HepG2 (cell line): ENCODE results near the gene LPCAT4. TPM values are rescaled to one million over a fixed set of nuclear protein-coding genes. Genes with fewer than 3 reads are reported as not detected.

ENCODE experiments used
- AHDC1 ChIP-seq: sonication (generic); formaldehyde crosslinking; IDR thresholded peaks from 2 replicates; pipeline ENCODE4 v1.5.1; 2020; ENCODE audit warnings: mild to moderate bottlenecking, missing genetic modification reagents, borderline replicate concordance
- ISX ChIP-seq: sonication (generic); formaldehyde crosslinking; conservative IDR thresholded peaks from 2 replicates; pipeline ENCODE4 v1.5.0; 2020; ENCODE audit warnings: missing genetic modification reagents
- KDM2A ChIP-seq: sonication (generic); formaldehyde crosslinking; IDR thresholded peaks from 2 replicates; pipeline ENCODE4 v1.4.0; 2020; ENCODE audit warnings: low read depth, missing genetic modification reagents, borderline replicate concordance
- SOX5 ChIP-seq: IDR thresholded peaks from 2 replicates; pipeline ENCODE4 v1.6.1; 2016; ENCODE audit warnings: borderline replicate concordance
- SOX6 ChIP-seq, 2 experiments: fragments of 450-650 bp in 1 of 2; sonication (generic) in 1 of 2; formaldehyde crosslinking in 1 of 2; IDR thresholded peaks; 2 replicates each; pipeline versions ENCODE4 v1.4.0 to v1.6.1; 2017 to 2020; ENCODE audit warnings: antibody characterized with exemption in 1 of 2, mild to moderate bottlenecking in 1 of 2, missing genetic modification reagents in 1 of 2
- TBX2 ChIP-seq: sonication (generic); formaldehyde crosslinking; IDR thresholded peaks from 2 replicates; pipeline ENCODE4 v1.5.0; 2020; ENCODE audit warnings: missing genetic modification reagents, mild to moderate bottlenecking, borderline replicate concordance
- UBTF ChIP-seq: sonication (generic); formaldehyde crosslinking; IDR thresholded peaks from 2 replicates; pipeline ENCODE4 v1.4.0; 2020; ENCODE audit warnings: mild to moderate bottlenecking, missing genetic modification reagents
- YEATS4 ChIP-seq: sonication (generic); formaldehyde crosslinking; IDR thresholded peaks from 2 replicates; pipeline ENCODE4 v1.4.0; 2020; ENCODE audit warnings: missing genetic modification reagents, borderline replicate concordance
- ZFP41 ChIP-seq: sonication (generic); formaldehyde crosslinking; IDR thresholded peaks from 2 replicates; pipeline ENCODE4 v1.4.0; 2020; ENCODE audit warnings: mild to moderate bottlenecking, missing genetic modification reagents, borderline replicate concordance
- ZNF20 ChIP-seq: sonication (generic); formaldehyde crosslinking; IDR thresholded peaks from 2 replicates; pipeline ENCODE4 v1.4.0; 2020; ENCODE audit warnings: mild to moderate bottlenecking, moderate library complexity, missing genetic modification reagents
- ZNF230 ChIP-seq: sonication (generic); formaldehyde crosslinking; IDR thresholded peaks from 2 replicates; pipeline ENCODE4 v1.4.0; 2020; ENCODE audit warnings: mild to moderate bottlenecking, missing genetic modification reagents
- ZNF432 ChIP-seq: sonication (generic); formaldehyde crosslinking; IDR thresholded peaks from 2 replicates; pipeline ENCODE4 v1.5.0; 2020; ENCODE audit warnings: missing genetic modification reagents, mild to moderate bottlenecking, borderline replicate concordance
- ZNF713 ChIP-seq: sonication (generic); formaldehyde crosslinking; IDR thresholded peaks from 2 replicates; pipeline ENCODE4 v1.4.0; 2020; ENCODE audit warnings: mild to moderate bottlenecking, missing genetic modification reagents
- ZNF775 ChIP-seq: sonication (generic); formaldehyde crosslinking; IDR thresholded peaks from 2 replicates; pipeline ENCODE4 v1.4.0; 2020; ENCODE audit warnings: missing genetic modification reagents, mild to moderate bottlenecking, moderate library complexity, borderline replicate concordance
- polyA plus RNA-seq, 8 experiments: library from polyadenylated mRNA; depleted of rRNA in 3 of 8; stranded (reverse) in 7 of 8; unstranded in 1 of 8; fragments of >200 nt; fragmentation: Illumina TruSeq in 4 of 8; extraction: Trizol in 4 of 8; gene quantifications; 2 replicates each; pipeline versions ENCODE4 v1.2.1 to v1.2.3, GENCODE V29; 2011 to 2016; ENCODE audit warnings: low read depth in 4 of 8, missing spikeins in 1 of 8, mixed read lengths in 1 of 8; ENCODE audit not compliant: insufficient read depth in 1 of 8
- total RNA-seq, 5 experiments: library from RNA; depleted of rRNA; stranded (reverse); fragments of >200 nt; fragmentation: Illumina TruSeq; extraction: Trizol; gene quantifications; 2 replicates each; pipeline ENCODE4 v1.2.3, GENCODE V29; 2016; ENCODE audit warnings: low read depth in 1 of 5
- TF ChIP-seq, protein P1 (sequence below): sonication (generic); formaldehyde crosslinking; IDR thresholded peaks from 2 replicates; pipeline ENCODE4 v1.8.1; 2022; ENCODE audit warnings: mild to moderate bottlenecking, missing genetic modification reagents
- TF ChIP-seq, protein P2 (sequence below): sonication (generic); formaldehyde crosslinking; IDR thresholded peaks from 2 replicates; pipeline ENCODE4 v1.4.0; 2020; ENCODE audit warnings: mild to moderate bottlenecking, missing genetic modification reagents

The LPCAT4 gene
- total and polyA plus RNA-seq, 2 of the 13 experiments (the other 11 are each of a cell fraction or from before 2014, with no cell fraction given): 8.1 to 57.1 TPM

DNA sequence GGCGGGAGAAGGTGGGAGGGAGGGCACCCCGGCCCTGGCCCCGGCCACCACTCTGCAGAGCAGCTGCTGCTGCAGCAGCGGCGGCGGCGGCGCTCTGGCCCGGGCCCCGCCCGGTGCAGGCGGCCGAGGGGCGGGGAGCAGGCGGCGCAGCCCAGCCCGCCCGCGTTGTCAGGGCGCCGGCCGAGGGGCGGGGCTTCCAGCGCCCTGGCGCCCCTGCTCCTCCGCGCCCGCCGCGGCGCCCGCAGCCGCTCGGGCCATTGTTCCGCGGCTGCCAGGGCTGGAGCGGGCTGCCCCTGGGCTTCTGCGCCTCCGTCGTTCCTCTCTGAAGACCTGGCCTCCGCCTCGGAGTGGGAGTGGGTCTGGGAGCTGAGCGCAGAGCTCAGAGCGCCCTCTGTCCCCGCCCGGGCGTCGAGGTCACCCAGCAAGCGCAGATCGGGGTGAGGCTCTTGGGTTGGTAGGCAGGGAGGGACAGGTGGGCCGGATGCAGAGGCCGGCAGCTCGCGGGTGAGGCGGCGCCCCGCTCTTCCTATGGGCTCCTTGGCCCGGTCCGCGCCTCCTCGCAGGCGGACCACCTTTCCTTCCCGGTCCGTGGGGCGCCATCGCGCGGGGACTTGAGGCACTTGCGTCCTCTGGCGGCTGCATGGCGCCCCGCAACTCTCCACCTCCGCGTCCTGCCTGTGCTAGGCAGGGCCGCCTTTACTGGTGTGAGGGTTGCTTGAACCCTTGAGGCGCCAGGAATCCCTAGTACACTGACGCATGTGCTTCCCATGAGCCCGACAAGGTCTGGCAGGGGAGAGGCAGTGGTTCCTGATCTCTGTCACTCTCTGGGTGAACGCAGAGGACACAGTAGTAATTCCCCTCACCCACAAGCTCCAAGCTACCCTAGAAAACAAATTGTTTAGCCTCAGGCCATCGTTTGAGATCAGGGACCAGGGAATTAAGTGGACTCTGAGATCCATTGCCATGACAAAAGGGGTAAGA, at the start of gene LPCAT4 (continued):
- TF ChIP-seq, protein P1, sequence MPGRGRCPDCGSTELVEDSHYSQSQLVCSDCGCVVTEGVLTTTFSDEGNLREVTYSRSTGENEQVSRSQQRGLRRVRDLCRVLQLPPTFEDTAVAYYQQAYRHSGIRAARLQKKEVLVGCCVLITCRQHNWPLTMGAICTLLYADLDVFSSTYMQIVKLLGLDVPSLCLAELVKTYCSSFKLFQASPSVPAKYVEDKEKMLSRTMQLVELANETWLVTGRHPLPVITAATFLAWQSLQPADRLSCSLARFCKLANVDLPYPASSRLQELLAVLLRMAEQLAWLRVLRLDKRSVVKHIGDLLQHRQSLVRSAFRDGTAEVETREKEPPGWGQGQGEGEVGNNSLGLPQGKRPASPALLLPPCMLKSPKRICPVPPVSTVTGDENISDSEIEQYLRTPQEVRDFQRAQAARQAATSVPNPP (CRISPR knock-in tag): peak; percentile 81; the same call in 1 of the 2 replicates
- TF ChIP-seq ZNF432 (no peak), ZNF775 (CRISPR knock-in tag) (no peak), AHDC1 (CRISPR knock-in tag) (no peak), ZNF20 (0 out of 2 replicates have a peak, but pooled peaks have one; percentile 79), ZNF713 (CRISPR knock-in tag) (0 out of 2 replicates have a peak, but pooled peaks have one; percentile 39), ISX (CRISPR knock-in tag) (no peak), ZNF230 (no peak), SOX6 (IDR thresholded peaks at IDR 0.05) (no peak), SOX6 (CRISPR knock-in tag; IDR thresholded peaks at IDR 0.05) (peak; percentile 72), YEATS4 (CRISPR knock-in tag) (peak; percentile 67), SOX5 (CRISPR knock-in tag) (no peak), TBX2 (CRISPR knock-in tag) (peak; percentile 66), KDM2A (CRISPR knock-in tag) (peak; percentile 88), ZFP41 (no peak), UBTF (CRISPR knock-in tag) (peak; percentile 92)
- TF ChIP-seq, protein P2, sequence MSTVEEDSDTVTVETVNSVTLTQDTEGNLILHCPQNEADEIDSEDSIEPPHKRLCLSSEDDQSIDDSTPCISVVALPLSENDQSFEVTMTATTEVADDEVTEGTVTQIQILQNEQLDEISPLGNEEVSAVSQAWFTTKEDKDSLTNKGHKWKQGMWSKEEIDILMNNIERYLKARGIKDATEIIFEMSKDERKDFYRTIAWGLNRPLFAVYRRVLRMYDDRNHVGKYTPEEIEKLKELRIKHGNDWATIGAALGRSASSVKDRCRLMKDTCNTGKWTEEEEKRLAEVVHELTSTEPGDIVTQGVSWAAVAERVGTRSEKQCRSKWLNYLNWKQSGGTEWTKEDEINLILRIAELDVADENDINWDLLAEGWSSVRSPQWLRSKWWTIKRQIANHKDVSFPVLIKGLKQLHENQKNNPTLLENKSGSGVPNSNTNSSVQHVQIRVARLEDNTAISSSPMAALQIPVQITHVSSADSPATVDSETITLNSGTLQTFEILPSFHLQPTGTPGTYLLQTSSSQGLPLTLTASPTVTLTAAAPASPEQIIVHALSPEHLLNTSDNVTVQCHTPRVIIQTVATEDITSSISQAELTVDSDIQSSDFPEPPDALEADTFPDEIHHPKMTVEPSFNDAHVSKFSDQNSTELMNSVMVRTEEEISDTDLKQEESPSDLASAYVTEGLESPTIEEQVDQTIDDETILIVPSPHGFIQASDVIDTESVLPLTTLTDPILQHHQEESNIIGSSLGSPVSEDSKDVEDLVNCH: no peak
